DMS153 (cell line): ENCODE measurements around the gene CCDC187.
A peak's percentile ranks its signal among the peaks of the same experiment; 100 is the strongest.

Source experiments
- DNase-seq: peaks from one replicate; lab custom pipeline; 2025; lab: John Stamatoyannopoulos, UW

The CCDC187 gene

GRCh38 chr9:136252846-136253245 is 51.0 kb downstream of the CCDC187 start:
- no peak for DNase-seq

- DNase-seq, result no peak
Observed at GRCh38 chr9:136252281-136252680, 51.6 kb downstream of the CCDC187 start.

DNA sequence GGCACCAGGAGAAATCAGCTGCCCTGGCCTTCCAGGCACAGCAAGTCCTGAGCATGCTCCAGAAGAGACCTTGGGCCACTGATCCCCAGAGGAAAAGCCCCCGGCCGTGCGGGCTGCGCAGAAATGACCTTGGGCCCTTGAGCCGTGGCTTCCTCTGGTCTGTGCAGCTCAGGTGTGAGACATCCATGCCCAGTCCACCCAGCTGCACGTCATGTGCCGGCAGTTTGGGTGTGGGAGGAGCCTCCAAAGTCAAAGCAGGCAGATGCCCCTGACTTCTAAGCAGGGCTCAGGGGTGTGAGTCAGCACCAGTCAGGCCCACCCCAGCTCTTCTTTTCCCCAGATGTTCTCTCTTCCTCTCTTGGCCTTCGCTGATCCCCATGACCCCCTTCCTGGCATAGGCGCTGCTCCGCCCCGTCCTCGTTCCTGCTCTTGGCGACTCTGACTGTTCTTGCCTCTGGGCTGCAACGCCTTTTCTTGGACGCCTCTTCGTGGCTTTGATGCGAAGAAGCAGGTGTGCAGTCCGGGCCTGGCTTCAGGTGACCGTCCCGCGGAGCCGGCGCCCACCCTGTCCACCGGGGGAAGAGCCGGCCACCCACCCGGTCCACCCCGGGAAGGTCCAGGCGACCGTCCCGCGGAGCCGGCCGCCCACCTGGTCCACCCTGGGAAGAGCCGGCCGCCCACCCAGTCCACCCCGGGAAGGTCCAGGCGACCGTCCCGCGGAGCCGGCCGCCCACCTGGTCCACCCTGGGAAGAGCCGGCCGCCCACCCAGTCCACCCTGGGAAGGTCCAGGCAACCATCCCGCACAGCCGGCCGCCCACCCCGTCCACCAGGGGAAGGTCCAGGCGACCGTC is 52.4 kb downstream of the CCDC187 start:
- no peak for DNase-seq

DNA sequence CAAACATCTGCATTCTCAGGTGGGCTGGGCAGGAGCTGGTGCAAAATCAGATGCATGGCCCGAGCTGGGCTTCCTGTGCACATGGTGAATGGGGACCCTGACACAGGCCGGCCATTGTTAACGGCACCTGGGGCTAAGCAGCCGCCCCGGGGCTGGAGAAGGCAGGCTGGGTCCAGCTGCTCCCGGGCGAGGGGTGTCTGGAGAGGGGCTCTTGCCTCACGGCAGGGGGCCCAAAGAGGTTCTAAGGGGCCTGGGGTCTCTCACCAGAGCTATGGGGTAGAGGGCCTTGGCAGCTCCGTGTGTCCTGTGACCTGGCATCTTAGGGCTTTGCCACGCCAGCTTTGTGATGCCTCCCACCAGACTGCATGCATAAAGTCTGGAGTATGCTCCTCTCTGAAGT is 53.2 kb downstream of the CCDC187 start:
- DNase-seq, result no peak

DNA sequence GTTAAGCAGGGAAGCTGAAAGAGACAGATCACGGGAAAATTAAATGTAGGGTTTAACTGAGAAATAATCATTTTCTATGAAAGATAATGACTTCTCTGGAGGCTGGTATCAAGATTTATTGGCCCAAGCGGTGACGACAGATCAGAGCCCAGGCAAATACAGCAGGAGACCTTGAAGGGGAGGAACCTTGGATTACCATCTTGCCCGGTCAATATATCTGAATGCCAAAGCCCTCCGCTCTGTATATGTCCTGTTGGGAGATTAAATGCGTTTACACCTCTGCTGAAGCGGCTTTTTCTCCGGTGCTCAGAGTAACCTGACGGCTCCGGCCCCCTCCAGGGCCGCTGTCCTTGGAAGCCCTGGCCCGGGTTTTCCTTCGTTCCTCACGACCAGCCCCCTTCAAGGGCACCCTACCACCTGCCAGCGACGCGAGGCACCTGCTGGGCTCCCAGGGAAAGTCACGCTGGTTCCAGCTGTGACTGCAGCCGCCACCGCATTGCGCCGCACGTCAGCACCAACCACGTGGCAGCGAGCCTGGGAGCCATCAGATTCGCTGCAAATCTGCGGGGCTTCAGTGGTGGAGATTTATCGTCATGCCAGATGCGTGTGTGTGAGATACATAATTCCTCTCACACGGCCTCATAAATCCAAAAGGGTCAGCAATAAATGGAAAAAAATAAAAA is 53.9 kb downstream of the CCDC187 start:
- no peak for DNase-seq

DNA sequence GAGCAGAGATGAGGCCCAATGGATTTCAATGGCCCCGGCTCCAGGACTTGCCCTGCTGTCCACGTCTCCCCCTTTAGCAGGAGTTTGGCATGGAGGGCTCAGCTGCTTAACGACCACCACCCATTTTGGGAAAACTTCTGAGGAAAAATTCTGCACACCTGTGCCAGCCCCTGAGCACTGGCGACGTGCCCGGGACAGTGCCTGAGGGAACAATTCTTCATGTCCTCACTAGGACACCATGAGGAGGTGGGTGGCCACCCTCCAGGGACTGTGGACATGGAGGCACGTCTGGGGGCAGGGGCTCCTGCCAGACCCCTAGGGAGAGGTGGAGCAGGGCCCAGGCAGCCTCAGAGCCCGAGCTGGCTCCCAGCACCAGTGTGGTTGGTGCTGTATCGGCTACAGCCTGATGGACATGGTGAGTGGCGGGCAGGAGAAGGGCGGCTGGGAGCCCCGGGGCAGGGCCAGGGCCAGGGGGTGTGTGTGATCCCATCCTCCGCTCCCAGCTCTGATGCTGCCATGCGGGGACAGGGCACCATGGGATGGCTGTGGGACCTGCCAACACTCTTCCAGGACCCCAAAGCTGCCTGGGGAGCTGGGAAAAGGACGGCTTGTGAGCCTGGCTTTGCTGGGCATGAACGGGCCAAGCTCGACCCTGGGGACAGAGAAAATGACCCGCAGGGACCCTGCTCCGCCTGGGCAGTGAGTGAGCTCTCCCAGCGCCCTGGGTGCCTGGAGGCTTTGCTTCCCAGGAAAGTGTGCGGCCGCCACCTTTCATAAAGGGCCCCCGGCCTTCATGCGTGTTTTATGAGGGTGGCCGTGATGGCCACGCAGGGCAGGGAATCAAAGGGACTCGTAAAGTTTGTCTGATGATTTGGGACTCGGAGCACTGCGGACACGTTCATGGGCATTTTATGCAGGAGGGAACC is 54.7 kb downstream of the CCDC187 start:
- DNase-seq, result no peak

DNA sequence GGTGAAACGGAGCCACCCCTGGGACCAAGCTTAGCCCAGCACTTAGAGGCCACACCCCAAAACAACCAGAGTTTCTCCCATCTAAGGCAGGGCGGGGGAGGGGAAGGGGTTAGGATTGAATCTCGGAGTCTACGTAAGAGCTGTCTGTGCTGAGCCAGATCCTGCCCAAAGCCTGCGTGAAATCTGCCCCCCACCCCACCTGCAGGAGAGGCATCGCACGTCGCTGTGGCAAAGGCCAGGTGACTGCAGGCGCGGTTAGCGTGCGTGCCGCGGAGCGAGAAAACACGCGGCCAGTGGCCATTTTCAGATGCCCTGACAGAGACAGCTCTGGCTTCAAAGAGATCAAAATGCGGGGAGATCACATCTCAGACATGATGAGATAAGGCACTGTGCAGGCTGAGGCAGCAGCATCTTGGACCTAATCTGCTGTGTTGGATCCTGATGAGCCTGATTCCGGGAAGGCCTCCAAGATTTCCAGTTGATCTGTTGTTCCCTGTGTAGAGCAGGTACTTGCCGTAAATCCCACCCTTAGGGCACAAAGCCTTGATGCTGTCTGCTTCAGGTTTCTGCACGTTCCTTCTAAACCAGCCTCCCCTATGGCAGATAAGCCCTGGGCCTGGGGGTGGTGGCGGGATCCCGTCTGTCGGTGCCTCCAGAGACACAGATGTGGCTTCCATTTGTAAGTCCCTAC is 55.8 kb downstream of the CCDC187 start:
- no peak for DNase-seq

DNA sequence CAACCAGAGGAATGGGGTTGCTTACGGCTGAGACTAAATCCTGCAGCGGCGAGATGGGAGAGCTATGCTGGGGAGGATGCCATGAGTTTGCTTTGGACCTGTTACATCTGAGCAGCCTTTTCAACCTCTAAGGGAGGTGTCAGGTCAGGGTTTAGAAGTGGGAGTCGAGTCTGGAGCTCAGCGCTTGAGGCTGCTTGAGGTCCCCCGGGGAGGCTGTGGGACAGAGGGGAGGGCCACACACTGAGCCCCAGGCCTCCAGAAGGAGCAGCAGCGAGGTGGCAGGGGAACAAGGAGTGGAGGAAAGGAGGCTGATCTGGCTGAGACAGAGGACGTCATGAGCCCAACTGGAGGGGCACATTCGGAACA is 56.4 kb downstream of the CCDC187 start:
- no peak for DNase-seq

- no peak for DNase-seq
Observed at GRCh38 chr9:136246849-136247550, 56.9 kb downstream of the CCDC187 start.

GRCh38 chr9:136245219-136246150 is 58.4 kb downstream of the CCDC187 start, which contains the start of gene QSOX2:
QSOX2 (minus strand) TSS chr9:136245812; CDS start chr9:136245803, 9 bp downstream.
- peak; percentile 29 for DNase-seq

DNA sequence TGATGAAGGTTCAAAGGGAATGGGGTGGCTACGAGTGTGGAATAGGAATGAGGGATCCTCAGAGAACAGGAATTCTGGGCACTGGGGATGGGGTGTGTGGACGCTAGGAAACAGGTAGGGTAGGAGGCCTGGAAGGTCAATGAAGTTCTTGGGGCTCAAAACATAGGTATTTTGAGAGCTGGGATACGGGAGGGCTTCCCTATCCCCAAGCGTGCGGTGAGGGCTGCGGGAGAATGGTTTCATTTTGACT is 59.0 kb downstream of the CCDC187 start:
- no peak for DNase-seq

GRCh38 chr9:136244122-136244968 is 59.5 kb downstream of the CCDC187 start:
- DNase-seq, result no peak

GRCh38 chr9:136243631-136244030 is 60.3 kb downstream of the CCDC187 start:
- no peak for DNase-seq

GRCh38 chr9:136242918-136243525 is 60.9 kb downstream of the CCDC187 start:
- no peak for DNase-seq

- DNase-seq, result no peak
Observed at GRCh38 chr9:136242248-136242647, 61.6 kb downstream of the CCDC187 start.

- DNase-seq, result no peak
Observed at GRCh38 chr9:136241542-136241941, 62.4 kb downstream of the CCDC187 start.

DNA sequence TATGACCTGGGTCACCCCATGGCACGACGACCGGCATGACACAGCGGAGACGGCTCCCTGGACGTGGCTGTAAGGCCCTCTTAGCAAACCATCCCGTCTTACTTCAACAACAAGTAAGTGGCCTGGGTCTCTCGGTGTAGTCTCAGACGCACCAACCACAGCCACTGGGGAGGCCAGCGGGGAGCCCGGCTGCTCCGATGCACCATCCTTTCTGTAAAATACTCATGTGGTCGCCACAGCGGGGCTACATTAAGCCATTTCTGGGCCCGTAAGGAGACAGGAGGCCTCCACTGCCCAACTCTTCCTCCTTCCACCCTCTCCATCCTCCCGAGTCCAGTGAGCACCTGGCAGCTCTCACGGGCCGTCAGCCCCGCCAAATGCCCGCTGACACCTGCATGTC is 63.0 kb downstream of the CCDC187 start:
- no peak for DNase-seq

- no peak for DNase-seq
Observed at GRCh38 chr9:136239983-136240330, 63.9 kb downstream of the CCDC187 start.
